Lower leg skin (tissue), 3 donors: Measurements from ENCODE around the gene ZNF653.

Source experiments
- CTCF ChIP-seq, 3 donors: fragments of 450-650 bp; IDR thresholded peaks; one replicate each; pipeline ENCODE4 v1.5.1; 2016; ENCODE audit warnings: antibody characterized with exemption in 3 of 3, mild to moderate bottlenecking in 3 of 3, moderate library complexity in 2 of 3
- POLR2A ChIP-seq, 2 donors: fragments of 450-650 bp; IDR thresholded peaks; one replicate each; pipeline ENCODE4 v1.6.1; 2016 to 2017; ENCODE audit warnings: antibody characterized with exemption in 2 of 2, mild to moderate bottlenecking in 1 of 2, moderate library complexity in 1 of 2

GRCh38 chr19:11465600-11465999, 40.0 kb downstream of the ZNF653 start:
- no peak for TF ChIP-seq CTCF (IDR thresholded peaks at IDR 0.05)
- no peak for TF ChIP-seq POLR2A (IDR thresholded peaks at IDR 0.05)
